A673 (cell line): Measurements from ENCODE around the gene TANC2. TPM values are rescaled to one million over a fixed set of nuclear protein-coding genes. Genes with fewer than 3 reads are reported as not detected.
A peak's percentile ranks its signal among the peaks of the same experiment; 100 is the strongest.

Experiments
- BruUV-seq: library from RNA; stranded (reverse); fragments of 400-500 nt; replicated peaks from 2 replicates; lab custom pipeline; 2021; lab: Mats Ljungman, UMichigan
- CTCF ChIA-PET: fragments of 300-600 bp; sonication (Branson Sonifier 250); formaldehyde crosslinking; loops from one replicate; lab custom pipeline; 2022; ENCODE audit warnings: antibody characterized with exemption; lab: Charles Lee
- POLR2A ChIA-PET: fragments of 300-600 bp; sonication (Branson Sonifier 250); formaldehyde crosslinking; loops from one replicate; lab custom pipeline; 2022; ENCODE audit warnings: antibody characterized with exemption; ENCODE audit not compliant: low non-redundant PET; lab: Charles Lee
- DNase-seq: peaks from one replicate; pipeline ENCODE4 v3.0.0-alpha.2; 2015; ENCODE audit warnings: low spot score
- H3K27ac ChIP-seq: fragments of 200-600 bp; sonication (generic); 2 replicates; pipeline ENCODE4 v1.5.1; 2016; ENCODE audit warnings: mixed run types, low read depth, mild to moderate bottlenecking, mixed read lengths, antibody characterized with exemption, low read length; ENCODE audit not compliant: poor library complexity, severe bottlenecking
- H3K27me3 ChIP-seq: fragments of 200-600 bp; sonication (generic); replicated peaks from 2 replicates; pipeline ENCODE4 v1.6.1; 2017; ENCODE audit warnings: mixed run types, low read depth, mild to moderate bottlenecking, mixed read lengths, antibody characterized with exemption, low read length; ENCODE audit not compliant: insufficient read depth, poor library complexity
- H3K36me3 ChIP-seq: fragments of 200-600 bp; sonication (generic); 2 replicates; pipeline ENCODE4 v1.6.1; 2016; ENCODE audit warnings: mixed run types, mild to moderate bottlenecking, mixed read lengths, antibody characterized with exemption, low read length; ENCODE audit not compliant: insufficient read depth, poor library complexity, severe bottlenecking
- H3K4me1 ChIP-seq: fragments of 200-600 bp; sonication (generic); 2 replicates; pipeline ENCODE4 v1.6.1; 2017; ENCODE audit warnings: mixed run types, mild to moderate bottlenecking, mixed read lengths, antibody characterized with exemption, low read length; ENCODE audit not compliant: insufficient read depth, poor library complexity, severe bottlenecking
- H3K4me3 ChIP-seq: fragments of 200-600 bp; sonication (generic); 2 replicates; pipeline ENCODE4 v1.5.1; 2016; ENCODE audit warnings: low read depth, mixed run types, mild to moderate bottlenecking, mixed read lengths, low read length; ENCODE audit not compliant: poor library complexity, severe bottlenecking
- H3K9me3 ChIP-seq: fragments of 200-600 bp; sonication (generic); 2 replicates; pipeline ENCODE4 v1.6.1; 2016; ENCODE audit warnings: mixed run types, low read depth, mild to moderate bottlenecking, mixed read lengths, antibody characterized with exemption, low read length; ENCODE audit not compliant: poor library complexity, severe bottlenecking
- CTCF ChIP-seq: fragments of 300-800, 200-600 bp; sonication (generic); conservative IDR thresholded peaks from 2 replicates; pipeline ENCODE4 v1.5.1; 2017; ENCODE audit warnings: low read depth, mild to moderate bottlenecking, antibody characterized with exemption, low read length, moderate library complexity, mixed read lengths
- EZH2 ChIP-seq: fragments of 200-600 bp; sonication (generic); IDR thresholded peaks from 2 replicates; pipeline ENCODE4 v1.6.1; 2017; ENCODE audit warnings: borderline replicate concordance, low read depth, mild to moderate bottlenecking, mixed read lengths, antibody characterized with exemption, low read length; ENCODE audit not compliant: poor library complexity, severe bottlenecking
- intact Hi-C: fragments of 100-400 bp; cut with micrococcal nuclease; formaldehyde crosslinking; loops from one replicate; pipeline ENCODE4 v1.10.0; 2022; ENCODE audit not compliant: unreplicated experiment
- total RNA-seq: library from RNA; stranded (reverse); gene quantifications from 2 replicates; pipeline ENCODE4 v1.2.3, GENCODE V29; 2021

TANC2 gene
- total RNA-seq, 1 experiment from 2014 or later: 13.6 TPM

- H3K27me3 ChIP-seq: peaks cover 4% of the 10 kb centered on the region
- peak; percentile 15 for DNase-seq
- peak overlapping the region; percentile 81 for H3K4me3 ChIP-seq
- peak overlapping the region; percentile 46 for H3K27ac ChIP-seq
- TF ChIP-seq CTCF (no peak), EZH2 (no peak)
- H3K4me1 ChIP-seq: peaks cover 7% of the 10 kb centered on the region
- intact Hi-C loops: loop anchor here (5.0 kb wide), 1 partner anchor 414 kb away; no protein-coding TSS in a partner anchor
- ChIA-PET POLR2A (no interaction called here), CTCF (interaction anchor here (0.6 kb wide), 1 partner anchor 9 kb away, joined by 3 read pairs; no protein-coding TSS in a partner anchor)
- no peaks in the 10 kb centered on the region for H3K36me3 ChIP-seq
- H3K9me3 ChIP-seq: no peaks in the 10 kb centered on the region
- no TSS peak for BruUV-seq
Measured at GRCh38 chr17:62966426-62967204, 580 bp downstream of the TANC2 start.

- TF ChIP-seq EZH2: no peak
- TF ChIP-seq CTCF: no peak
- ChIA-PET CTCF (interaction anchor here (0.6 kb wide), 1 partner anchor 9 kb away, joined by 3 read pairs; no protein-coding TSS in a partner anchor), POLR2A (no interaction called here)
- H3K36me3 ChIP-seq: no peaks in the 10 kb centered on the region
- no peaks in the 10 kb centered on the region for H3K9me3 ChIP-seq
- H3K4me1 ChIP-seq: peaks cover 7% of the 10 kb centered on the region
- DNase-seq: no peak
- BruUV-seq: TSS peak; percentile 41
- no peak overlapping the region for H3K27ac ChIP-seq
- intact Hi-C loops: loop anchor here (5.0 kb wide), 1 partner anchor 415 kb away; no protein-coding TSS in a partner anchor
- H3K27me3 ChIP-seq: peaks cover 4% of the 10 kb centered on the region
- H3K4me3 ChIP-seq: peak overlapping the region; percentile 81
Measured at GRCh38 chr17:62967205-62967529, 1.1 kb downstream of the TANC2 start.

GRCh38 chr17:62968445-62968923 is 2.4 kb downstream of the TANC2 start:
- ChIA-PET POLR2A (no interaction called here), CTCF (no interaction called here)
- H3K27ac ChIP-seq: no peak overlapping the region
- H3K27me3 ChIP-seq: peaks cover 4% of the 10 kb centered on the region
- no TSS peak for BruUV-seq
- H3K9me3 ChIP-seq: no peaks in the 10 kb centered on the region
- peaks cover 7% of the 10 kb centered on the region for H3K4me1 ChIP-seq
- intact Hi-C loops: loop anchor here (1.0 to 5.0 kb wide), 2 partner anchors 264 to 416 kb away; no protein-coding TSS in a partner anchor
- no peaks in the 10 kb centered on the region for H3K36me3 ChIP-seq
- TF ChIP-seq EZH2: no peak
- peak; percentile 87 for TF ChIP-seq CTCF
- no peak overlapping the region for H3K4me3 ChIP-seq
- peak; percentile 87 for DNase-seq
